GM13976 (cell line): ENCODE measurements around the gene PXN.

ENCODE experiments used
- DNase-seq: peaks from one replicate; pipeline ENCODE4 v3.0.0; 2012; ENCODE audit warnings: low spot score
- in situ Hi-C: fragments of 300-500 bp; cut with MboI; formaldehyde crosslinking; loops from one replicate; pipeline ENCODE4 v1.12.0; 2022; ENCODE audit warnings: low sequenced_read_pairs, mixed read lengths, inconsistent platforms; ENCODE audit not compliant: unreplicated experiment
- TF ChIP-seq, protein P1 (sequence below): IDR thresholded peaks from 2 replicates; pipeline ENCODE4 v1.5.1; 2012; ENCODE audit warnings: borderline replicate concordance, mild to moderate bottlenecking; ENCODE audit not compliant: insufficient read depth; ENCODE audit errors: extremely low read depth, missing control alignments, control extremely low read depth

The PXN gene

DNA sequence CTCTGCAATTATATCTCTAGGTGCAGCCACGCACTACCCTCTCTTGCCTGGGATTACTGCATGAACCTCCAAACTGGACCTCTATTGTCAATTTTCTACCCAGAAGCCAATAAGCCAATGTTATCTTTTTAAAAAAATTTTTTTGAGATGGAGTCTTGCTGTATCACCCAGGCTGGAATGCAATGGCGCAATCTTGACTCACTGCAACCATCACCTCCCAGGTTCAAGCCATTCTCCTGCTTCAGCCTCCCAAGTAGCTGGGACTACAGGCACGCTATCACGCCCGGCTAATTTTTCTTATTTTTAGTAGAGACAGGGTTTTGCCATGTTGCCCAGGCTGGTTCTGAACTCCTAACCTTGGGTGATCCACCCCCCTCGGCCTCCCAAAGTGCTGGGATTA lies 11.2 kb upstream of the PXN start:
- in situ Hi-C loops, result no loop called here
- TF ChIP-seq, protein P1, sequence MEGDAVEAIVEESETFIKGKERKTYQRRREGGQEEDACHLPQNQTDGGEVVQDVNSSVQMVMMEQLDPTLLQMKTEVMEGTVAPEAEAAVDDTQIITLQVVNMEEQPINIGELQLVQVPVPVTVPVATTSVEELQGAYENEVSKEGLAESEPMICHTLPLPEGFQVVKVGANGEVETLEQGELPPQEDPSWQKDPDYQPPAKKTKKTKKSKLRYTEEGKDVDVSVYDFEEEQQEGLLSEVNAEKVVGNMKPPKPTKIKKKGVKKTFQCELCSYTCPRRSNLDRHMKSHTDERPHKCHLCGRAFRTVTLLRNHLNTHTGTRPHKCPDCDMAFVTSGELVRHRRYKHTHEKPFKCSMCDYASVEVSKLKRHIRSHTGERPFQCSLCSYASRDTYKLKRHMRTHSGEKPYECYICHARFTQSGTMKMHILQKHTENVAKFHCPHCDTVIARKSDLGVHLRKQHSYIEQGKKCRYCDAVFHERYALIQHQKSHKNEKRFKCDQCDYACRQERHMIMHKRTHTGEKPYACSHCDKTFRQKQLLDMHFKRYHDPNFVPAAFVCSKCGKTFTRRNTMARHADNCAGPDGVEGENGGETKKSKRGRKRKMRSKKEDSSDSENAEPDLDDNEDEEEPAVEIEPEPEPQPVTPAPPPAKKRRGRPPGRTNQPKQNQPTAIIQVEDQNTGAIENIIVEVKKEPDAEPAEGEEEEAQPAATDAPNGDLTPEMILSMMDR, result no peak
- no peak for DNase-seq

DNA sequence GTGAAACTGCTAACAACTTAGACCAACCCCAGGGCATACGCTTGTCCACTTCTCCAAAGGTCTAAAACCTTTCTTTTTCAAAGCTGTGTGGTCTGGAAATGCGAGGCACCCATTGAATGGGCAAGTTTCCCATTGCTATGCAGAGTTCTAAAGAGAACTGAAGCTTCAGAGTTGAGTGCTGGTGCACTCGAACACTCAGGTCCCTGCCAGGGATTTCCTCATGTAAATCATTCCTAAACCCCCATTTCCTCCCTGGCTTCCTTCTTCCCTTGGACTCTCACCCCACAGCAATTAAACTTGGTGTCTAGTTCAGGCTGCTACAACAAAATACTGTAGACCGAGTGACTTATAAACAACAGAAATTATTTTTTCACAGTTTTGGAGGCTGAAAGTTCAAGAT lies 2.2 kb upstream of the PXN start:
- no peak for DNase-seq
- in situ Hi-C loops, result loop anchor here (5.0 kb wide), 1 partner anchor 40 kb away; no protein-coding TSS in a partner anchor
- TF ChIP-seq, protein P1, result no peak

DNA sequence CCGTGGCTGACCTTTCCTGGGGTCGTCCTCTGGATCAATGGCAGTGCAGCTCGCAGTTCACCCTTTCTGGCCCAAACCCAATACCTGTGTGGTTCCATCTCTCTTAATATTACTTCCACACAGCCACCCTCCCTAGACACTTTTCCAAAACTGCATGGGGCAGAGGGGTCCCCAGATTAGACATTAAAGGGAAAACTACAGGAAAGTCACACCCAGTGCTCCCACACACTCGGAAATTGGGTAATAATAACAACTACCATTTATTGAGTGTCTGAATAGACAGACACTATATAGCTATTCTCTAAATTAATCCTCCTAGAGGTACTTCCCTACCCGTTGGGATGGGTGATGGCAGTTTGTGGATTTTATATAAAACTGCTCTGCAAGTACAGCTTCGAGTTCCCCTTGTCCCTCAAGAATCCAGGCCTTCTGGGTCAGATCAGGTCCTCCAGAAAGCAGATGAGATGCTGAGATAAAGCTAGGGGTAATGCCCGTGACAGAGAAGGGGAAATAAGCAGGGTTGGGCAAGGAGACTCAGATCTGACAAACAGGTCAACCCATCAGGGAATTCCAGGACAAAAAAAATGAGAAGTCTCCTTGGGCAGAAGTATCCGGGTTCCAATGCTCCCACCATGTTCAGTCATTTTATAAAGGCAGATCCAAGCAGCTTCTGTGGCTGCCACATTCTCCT lies 795 bp upstream of the PXN start:
- no peak for DNase-seq
- TF ChIP-seq, protein P1, result no peak
- in situ Hi-C loops, result loop anchor here (5.0 kb wide), 1 partner anchor 39 kb away; no protein-coding TSS in a partner anchor

DNA sequence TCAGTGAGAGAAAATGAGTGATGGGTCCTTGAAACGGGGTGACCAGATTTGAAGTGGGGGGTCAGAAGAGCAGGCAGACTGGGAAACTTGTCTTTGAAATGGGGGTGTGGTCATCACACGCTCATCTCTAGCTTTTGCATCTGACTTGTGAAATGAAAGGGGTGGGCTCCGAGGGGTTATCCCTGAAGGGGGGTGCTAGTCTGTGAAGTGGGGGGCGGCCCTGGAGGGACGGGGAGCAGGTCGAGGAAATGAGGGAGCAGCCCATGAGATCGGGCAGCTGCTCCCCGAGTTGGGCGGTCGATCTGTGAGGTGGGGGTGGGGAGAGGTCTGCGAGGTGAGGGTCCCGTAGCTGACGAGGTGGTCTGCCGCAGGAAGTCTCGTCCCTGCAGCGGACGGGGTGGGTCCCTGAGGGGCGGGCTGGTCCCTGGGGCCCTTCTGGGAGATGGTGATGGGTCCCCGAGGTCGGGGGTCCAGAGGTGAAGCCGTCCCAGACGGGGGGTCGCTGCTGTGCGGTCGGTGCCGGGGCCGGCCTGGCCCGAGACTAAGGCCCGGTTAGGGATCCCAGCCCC lies 542 bp downstream of the PXN start:
- no peak for DNase-seq
- TF ChIP-seq, protein P1, result no peak
- in situ Hi-C loops, result loop anchor here (5.0 kb wide), 1 partner anchor 38 kb away; no protein-coding TSS in a partner anchor

DNA sequence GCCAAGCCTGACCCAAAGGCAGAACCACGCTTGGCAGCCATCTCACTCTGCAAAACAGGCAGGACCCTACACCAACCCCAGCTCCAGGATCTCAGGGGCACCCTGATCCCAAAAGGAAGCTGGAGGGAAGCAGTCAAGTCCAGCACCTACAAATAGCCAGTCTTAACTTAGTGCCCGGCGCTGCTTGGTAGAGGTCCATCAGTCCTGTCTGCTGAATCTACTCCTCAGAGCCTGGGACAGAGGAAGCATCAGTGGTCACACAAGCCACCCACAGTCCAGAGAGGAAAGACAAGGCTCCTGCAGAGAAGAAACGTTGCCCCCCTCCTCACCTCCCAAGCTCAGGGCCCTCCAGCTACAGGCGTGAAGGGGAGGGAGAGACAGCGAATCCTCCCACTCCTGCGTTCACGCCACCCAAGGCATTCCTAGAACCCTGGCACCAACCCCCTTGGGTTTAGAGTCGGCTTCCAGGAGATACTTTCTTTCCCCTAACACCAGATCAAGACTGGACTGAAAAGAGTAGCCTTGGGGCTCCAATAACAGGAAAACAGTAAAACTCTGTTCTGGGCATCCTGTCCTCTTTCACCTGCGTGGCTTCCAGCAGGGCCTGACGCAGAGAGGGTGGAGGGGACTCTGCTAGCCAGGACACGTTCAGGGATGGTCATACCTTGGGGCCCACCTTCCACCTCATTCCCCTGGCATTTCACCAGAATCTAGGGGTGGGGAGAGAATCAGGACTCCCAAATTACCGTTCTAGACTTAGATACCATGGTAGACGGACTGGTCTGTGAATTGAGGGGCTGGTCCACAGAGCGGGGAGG lies 1.2 kb downstream of the PXN start:
- in situ Hi-C loops, result no loop called here
- no peak for DNase-seq
- TF ChIP-seq, protein P1, result no peak

DNA sequence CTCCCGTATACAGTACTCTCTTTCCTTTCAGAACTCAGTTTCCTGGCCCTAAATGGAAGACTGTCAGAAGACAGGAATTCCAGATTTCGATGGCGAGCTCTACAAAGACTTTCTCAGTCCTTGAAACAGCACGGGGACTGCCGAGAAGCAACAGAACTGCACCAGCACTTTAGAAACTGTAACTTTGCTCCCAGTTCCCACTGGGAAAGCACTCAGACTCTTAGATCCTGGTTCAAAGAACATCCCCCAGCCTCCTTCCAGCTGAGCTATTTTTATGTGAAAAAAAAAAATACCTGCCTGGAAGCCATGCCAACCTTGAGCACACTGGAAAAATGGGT lies 1.8 kb downstream of the PXN start:
- TF ChIP-seq, protein P1, result no peak
- in situ Hi-C loops, result no loop called here

More for the DNA sequence above, 1.8 kb downstream of the PXN start:
- DNase-seq, result no peak
